ENCODE results near the gene RAPH1. TPM values are rescaled to one million over a fixed set of nuclear protein-coding genes. Genes with fewer than 3 reads are reported as not detected.

The RAPH1 gene
- total RNA-seq, 4 donors from 2014 or later: 22.5 to 83.0 (median 44.2) TPM

DNA sequence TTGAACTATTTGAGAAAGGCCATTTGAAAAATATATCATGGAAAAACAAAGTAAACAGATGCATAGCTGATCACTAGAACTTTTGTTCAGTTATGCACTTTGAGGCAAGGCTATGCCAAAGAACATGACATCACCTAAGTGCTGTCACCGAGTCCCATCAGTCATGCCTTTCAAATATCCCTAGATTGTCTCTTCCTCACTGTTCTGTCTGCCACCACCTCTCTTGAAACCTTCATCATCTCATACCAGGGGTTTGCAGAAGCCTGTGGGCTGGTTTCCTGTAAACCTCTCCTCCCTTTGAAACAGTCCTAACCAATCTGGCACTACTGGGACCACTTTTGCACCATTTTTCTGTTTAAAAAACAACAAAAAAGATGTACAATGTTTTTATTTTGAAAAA is 12.3 kb upstream of the RAPH1 start:
- TF ChIP-seq, protein P1, sequence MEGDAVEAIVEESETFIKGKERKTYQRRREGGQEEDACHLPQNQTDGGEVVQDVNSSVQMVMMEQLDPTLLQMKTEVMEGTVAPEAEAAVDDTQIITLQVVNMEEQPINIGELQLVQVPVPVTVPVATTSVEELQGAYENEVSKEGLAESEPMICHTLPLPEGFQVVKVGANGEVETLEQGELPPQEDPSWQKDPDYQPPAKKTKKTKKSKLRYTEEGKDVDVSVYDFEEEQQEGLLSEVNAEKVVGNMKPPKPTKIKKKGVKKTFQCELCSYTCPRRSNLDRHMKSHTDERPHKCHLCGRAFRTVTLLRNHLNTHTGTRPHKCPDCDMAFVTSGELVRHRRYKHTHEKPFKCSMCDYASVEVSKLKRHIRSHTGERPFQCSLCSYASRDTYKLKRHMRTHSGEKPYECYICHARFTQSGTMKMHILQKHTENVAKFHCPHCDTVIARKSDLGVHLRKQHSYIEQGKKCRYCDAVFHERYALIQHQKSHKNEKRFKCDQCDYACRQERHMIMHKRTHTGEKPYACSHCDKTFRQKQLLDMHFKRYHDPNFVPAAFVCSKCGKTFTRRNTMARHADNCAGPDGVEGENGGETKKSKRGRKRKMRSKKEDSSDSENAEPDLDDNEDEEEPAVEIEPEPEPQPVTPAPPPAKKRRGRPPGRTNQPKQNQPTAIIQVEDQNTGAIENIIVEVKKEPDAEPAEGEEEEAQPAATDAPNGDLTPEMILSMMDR (IDR thresholded peaks at IDR 0.05; ENCODE audit: low read depth): no peak

DNA sequence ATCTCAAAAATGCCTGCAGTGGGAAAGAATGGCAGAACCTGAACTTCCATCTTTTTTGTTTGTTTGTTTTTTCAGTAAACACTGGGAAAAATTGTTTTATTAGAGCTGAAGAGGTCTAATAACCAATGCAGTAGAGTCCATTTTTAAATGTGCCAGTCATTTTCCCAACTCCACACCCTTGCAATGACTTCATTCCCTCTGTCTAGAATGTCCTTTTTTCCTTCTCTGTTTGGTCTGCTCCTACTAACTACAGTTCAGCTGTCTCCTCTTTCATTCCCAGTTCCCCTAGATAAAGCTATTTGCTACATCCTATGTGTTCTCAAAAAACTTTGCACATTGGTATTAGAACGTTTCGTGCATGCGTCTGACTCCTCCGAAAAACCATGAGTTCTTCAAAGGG is 9.3 kb upstream of the RAPH1 start:
- TF ChIP-seq, protein P1 (IDR thresholded peaks at IDR 0.05; ENCODE audit: low read depth): no peak

DNA sequence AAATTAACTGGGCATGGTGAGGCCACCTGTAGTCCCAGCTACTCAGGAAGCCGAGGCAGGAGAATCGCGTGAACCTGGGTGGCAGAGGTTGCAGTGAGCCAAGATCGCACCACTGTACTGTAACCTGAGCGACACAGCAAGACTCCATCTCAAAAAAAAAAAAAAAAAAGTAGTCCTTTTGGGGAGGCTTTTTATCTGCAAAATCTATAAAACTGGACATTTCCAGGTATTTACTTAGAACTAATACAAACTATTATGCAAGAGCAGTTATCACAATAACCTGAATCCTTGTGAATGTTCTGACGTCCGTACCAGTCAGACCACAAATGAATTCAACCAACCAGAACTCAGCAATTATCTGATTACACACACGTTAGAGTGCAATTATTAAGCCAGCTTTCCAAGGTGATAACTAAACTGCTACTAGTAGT is 8.8 kb upstream of the RAPH1 start:
- TF ChIP-seq, protein P1 (IDR thresholded peaks at IDR 0.05; ENCODE audit: low read depth): no peak

DNA sequence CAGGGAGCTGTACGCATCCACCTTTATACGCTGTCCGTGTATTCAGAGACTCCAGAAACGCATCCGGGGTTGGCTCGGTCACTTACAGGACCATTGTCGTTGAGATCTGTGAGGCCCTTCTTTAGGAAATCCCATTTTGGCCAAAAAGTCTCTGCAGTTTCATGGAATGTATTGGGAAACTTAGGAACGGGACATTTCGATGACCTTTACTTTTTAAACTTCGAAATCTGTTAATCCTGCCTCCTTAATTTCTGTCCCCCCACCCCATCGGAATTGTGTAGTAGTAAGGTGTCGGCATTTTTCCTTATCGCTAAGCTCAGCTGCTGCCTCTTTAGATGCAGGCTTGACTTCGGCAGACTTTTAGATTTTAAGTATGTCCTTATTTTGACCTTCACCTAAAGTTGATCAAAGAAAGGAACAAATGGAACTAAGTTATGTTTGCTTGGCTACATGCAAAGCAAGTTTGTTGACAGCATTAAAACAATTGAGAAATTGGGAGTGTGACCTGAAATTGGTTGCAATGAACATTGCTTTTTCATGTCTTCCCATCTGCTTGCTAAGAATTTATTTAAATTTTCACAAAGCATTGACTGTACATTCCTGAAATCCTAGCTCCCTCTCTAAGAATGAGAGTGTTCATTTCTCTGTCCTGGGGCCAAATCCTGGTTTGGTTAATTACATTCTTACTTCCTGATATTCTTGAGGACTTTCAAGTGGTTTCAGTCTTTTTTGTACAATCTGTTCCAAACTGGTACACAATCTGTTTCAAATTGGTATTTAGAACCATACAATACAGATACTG is 884 bp upstream of the RAPH1 start:
- TF ChIP-seq, protein P1 (IDR thresholded peaks at IDR 0.05; ENCODE audit: low read depth): no peak

DNA sequence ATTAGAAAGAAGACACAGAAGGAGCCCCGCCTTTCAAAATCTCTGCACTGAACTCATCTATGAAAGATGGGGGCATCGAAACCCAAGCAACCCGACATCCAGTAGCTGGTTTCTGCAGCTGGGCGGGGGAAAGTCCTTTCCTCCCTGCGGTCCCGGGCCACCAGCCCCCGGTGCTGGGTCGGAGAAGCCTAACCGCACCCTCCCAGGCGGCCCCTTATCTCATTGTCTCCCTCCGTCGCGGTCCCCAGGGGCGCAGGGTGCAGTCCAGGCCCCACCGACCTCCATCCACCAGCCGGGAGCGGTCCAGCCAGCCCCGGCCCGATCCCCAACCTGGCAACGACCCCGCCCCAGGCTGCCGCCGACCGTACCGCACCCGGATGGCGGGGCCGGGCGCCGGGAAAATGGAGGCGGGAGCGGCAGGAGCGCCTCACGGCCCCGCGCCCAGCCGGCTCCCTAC is 452 bp downstream of the RAPH1 start:
- TF ChIP-seq, protein P1 (IDR thresholded peaks at IDR 0.05; ENCODE audit: low read depth): no peak

DNA sequence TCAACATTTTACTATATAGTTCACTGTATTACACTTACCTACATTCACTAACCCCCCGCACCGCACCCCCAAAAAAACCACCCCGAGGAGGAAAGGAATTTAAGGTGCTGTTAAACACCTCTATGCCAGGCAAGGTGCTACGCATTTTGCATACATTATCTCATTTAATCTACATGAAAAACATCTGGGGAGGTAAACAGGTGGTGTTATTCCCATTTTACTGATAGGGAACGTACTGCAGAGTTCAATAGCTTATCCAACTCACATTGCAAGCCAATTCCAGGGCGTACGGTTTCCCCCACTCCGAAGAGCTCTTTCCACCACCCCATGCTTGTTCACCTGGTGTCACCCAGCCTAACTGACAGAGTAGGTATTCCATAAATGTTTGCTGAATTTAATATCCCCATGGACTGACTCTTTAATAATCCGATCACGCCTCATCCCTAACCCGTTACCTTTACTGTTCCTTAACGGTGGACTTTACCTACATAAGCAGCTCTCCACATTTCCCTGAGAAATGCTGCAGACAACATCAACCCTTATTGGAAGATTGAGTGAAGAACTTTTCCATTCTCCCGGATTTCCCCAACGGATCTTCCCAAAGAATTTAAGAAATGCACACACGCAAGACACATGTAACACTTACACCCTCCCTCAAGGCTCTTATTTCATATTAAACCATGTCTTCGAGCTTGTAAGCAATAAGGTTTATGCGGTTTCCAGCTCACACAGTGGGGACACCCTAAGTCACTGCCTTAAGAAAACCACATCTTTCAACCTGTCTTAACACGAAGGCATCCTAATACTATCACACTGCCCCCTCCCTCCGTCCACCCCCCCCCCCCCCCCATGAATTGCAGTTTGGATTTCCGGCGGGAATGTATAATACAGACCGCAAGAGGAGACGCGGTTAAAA is 1.2 kb downstream of the RAPH1 start:
- TF ChIP-seq, protein P1 (IDR thresholded peaks at IDR 0.05; ENCODE audit: low read depth): no peak
